IPS DF 6.9 (cell line): ENCODE results near the gene SPRYD3.
A peak's percentile ranks its signal among the peaks of the same experiment; 100 is the strongest.

Experiments
- DNase-seq: peaks from one replicate; pipeline ENCODE4 v3.0.0-alpha.2; 2013; ENCODE audit warnings: low read depth, low spot score
- H3K27ac ChIP-seq: one replicate; pipeline ENCODE4 v1.5.1; 2013; ENCODE audit warnings: low read length, control low read depth
- H3K27me3 ChIP-seq: 2 replicates; pipeline ENCODE4 v1.6.1; 2013; ENCODE audit warnings: mild to moderate bottlenecking, low read length; ENCODE audit not compliant: control insufficient read depth, insufficient read depth
- H3K36me3 ChIP-seq: 2 replicates; pipeline ENCODE4 v1.6.1; 2013; ENCODE audit warnings: low read length; ENCODE audit not compliant: control insufficient read depth, insufficient read depth
- H3K4me1 ChIP-seq: 2 replicates; pipeline ENCODE4 v1.6.1; 2013; ENCODE audit warnings: low read length; ENCODE audit not compliant: control insufficient read depth, insufficient read depth
- H3K4me3 ChIP-seq: 2 replicates; pipeline ENCODE4 v1.5.1; 2013; ENCODE audit warnings: mild to moderate bottlenecking, low read length
- H3K9me3 ChIP-seq: 2 replicates; pipeline ENCODE4 v1.6.1; 2013; ENCODE audit warnings: low read length, inconsistent platforms; ENCODE audit not compliant: control insufficient read depth, insufficient read depth
- WGBS: extraction: QIAGEN DNeasy Blood & Tissue Kit; methylation state at CpG from one replicate; pipeline ENCODE4 v1.1.7; 2013; ENCODE audit warnings: mixed read lengths, missing lambda C conversion rate; ENCODE audit not compliant: insufficient read length, insufficient coverage; 5-methylcytosine and 5-hydroxymethylcytosine counted together

SPRYD3 gene

GRCh38 chr12:53053218-53054111, 25.7 kb downstream of the SPRYD3 start:
- DNase-seq: no peak
- Histone ChIP-seq H3K4me1 (peaks cover 20% of the 10 kb centered on the region), H3K9me3 (no peaks in the 10 kb centered on the region), H3K27me3 (no peaks in the 10 kb centered on the region), H3K4me3 (peak overlapping the region; percentile 68; the same call in 1 of the 2 replicates), H3K27ac (no peak overlapping the region), H3K36me3 (no peaks in the 10 kb centered on the region)
- WGBS: no CpG with 5 or more reads among the region's 16 CpGs

DNA sequence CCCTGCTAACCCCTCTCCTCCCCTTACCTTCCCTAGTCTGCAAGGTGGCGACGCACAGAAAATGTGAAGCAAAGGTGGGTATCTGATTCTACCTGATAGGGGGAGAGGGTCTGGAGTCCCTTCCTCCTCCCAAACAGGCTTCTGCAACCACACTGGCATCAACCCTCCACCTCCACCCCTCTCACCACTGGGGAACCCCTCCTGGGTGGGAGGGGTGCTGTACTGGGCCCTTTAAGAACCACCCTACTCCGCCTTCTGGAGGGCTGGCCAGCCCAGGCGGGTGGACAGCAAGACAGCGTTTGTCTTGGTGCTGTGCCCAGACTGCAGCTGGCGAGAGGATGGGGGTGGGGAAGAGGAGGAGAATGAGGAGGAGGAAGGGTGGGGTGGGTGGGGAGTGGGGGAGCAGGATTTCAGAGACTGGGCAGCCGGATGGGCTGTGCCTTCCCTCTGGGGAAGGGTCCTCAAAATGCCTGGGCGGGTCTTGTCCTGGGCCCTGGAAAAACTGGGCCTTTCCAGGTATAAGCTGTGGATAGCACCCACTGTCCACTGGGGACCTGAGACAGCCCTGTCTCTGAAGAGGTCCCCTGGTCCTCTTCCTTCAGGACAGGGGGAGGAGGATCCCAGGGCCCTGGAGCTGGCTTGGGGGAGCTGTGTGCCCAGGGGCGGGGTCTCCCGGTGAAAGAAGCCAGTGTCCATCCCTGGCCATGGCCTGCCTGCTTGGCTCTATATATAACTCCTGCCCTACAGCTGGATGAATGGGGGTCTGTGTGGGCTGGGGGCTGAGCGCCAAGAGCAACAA, 26.6 kb downstream of the SPRYD3 start:
- no peaks in the 10 kb centered on the region for H3K9me3 ChIP-seq
- H3K27me3 ChIP-seq: no peaks in the 10 kb centered on the region
- H3K36me3 ChIP-seq: no peaks in the 10 kb centered on the region
- H3K4me3 ChIP-seq: no peak overlapping the region
- H3K4me1 ChIP-seq: peaks cover 26% of the 10 kb centered on the region
- H3K27ac ChIP-seq: no peak overlapping the region
- DNase-seq: no peak
- WGBS: no CpG with 5 or more reads among the region's 11 CpGs

DNA sequence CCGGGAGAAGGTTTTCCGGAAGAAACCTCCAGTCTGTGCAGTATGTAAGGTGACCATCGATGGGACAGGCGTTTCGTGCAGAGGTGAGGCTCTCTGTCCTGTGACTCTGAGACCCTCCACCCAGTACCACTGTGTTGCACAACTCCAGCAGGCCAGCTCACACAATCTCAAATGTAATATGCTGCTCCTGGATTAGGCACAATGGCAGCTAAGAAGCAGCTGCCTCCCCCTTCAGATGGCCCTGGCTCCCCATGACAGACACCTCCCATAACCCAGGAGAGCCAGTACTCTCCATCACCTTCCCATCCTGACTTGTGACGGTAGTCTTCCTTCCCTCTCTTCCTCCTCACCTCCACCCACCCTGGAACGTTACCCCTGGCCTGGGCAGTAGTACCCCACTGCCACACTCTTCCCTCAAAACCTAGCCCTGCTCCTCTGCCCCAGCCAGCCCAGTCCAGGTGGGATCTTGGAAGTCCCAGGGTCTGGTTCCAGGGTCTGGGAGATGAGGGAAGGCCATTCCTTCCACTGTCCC, 27.2 kb downstream of the SPRYD3 start:
- H3K27ac ChIP-seq: no peak overlapping the region
- DNase-seq: no peak
- H3K9me3 ChIP-seq: no peaks in the 10 kb centered on the region
- no peak overlapping the region for H3K4me3 ChIP-seq
- H3K27me3 ChIP-seq: no peaks in the 10 kb centered on the region
- H3K36me3 ChIP-seq: no peaks in the 10 kb centered on the region
- no CpG with 5 or more reads among the region's 7 CpGs for WGBS
- peaks cover 26% of the 10 kb centered on the region for H3K4me1 ChIP-seq

GRCh38 chr12:53051058-53051880, 27.9 kb downstream of the SPRYD3 start:
- Histone ChIP-seq H3K9me3 (no peaks in the 10 kb centered on the region), H3K4me1 (peaks cover 29% of the 10 kb centered on the region), H3K27ac (no peak overlapping the region), H3K36me3 (no peaks in the 10 kb centered on the region), H3K27me3 (no peaks in the 10 kb centered on the region), H3K4me3 (no peak overlapping the region)
- no peak for DNase-seq
- WGBS: no CpG with 5 or more reads among the region's 11 CpGs

- Histone ChIP-seq H3K36me3 (no peaks in the 10 kb centered on the region), H3K27ac (no peak overlapping the region), H3K4me3 (no peak overlapping the region), H3K27me3 (no peaks in the 10 kb centered on the region; the same call in 1 of the 2 replicates), H3K9me3 (no peaks in the 10 kb centered on the region), H3K4me1 (peaks cover 31% of the 10 kb centered on the region)
- DNase-seq: no peak
- WGBS: no CpG with 5 or more reads among the region's 2 CpGs
These were observed 28.6 kb downstream of the SPRYD3 start for GRCh38 chr12:53050426-53051057.

DNA sequence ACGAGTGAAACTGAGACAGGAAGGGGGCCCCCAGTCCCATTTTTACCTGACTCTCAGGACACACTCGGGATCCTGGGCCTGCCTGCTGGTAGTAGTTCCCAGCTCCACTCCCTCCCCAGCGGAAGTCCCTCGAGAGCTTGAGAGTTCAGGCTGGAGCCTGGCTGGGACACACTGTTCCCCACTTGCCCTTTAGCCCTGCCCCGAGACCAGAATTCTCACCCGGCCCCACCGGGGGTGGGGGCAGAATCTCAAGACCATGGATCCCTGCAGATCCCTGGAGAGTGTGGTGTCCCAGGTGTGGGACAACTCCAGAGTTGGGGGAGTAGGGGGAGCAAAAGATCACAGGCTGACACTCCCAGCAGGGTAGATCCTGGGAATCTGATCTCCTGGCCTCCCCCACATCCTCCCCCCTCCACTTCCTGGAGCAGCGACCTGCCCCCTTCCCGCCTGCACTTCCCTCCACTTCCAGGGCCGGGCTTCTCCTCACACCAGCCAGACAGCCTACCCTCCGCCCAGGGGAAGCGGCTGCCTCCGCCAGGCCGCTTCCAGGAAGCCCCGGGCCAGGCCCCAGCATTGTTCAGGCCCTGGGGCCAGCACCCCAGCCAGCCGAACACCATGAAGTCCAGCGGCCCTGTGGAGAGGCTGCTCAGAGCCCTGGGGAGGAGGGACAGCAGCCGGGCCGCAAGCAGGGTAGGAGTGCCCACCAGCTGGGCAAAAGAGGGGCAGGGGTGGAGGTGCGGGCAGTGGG, 29.4 kb downstream of the SPRYD3 start, which contains the start of gene TNS2:
TSS of gene TNS2 (plus strand) at position 495 of the 748 bp plus-strand sequence. CDS start at position 616, 121 bp downstream.
- H3K27ac ChIP-seq: no peak within 1 kb of the TSS
- DNase-seq: no peak
- H3K27me3 ChIP-seq: peaks cover 2% of the 10 kb centered on the region; the same call in 1 of the 2 replicates
- H3K36me3 ChIP-seq: no peaks in the 10 kb centered on the region
- H3K4me1 ChIP-seq: peaks cover 31% of the 10 kb centered on the region
- H3K4me3 ChIP-seq: no peak within 1 kb of the TSS
- H3K9me3 ChIP-seq: no peaks in the 10 kb centered on the region
- WGBS: no CpG with 5 or more reads among the region's 20 CpGs

DNA sequence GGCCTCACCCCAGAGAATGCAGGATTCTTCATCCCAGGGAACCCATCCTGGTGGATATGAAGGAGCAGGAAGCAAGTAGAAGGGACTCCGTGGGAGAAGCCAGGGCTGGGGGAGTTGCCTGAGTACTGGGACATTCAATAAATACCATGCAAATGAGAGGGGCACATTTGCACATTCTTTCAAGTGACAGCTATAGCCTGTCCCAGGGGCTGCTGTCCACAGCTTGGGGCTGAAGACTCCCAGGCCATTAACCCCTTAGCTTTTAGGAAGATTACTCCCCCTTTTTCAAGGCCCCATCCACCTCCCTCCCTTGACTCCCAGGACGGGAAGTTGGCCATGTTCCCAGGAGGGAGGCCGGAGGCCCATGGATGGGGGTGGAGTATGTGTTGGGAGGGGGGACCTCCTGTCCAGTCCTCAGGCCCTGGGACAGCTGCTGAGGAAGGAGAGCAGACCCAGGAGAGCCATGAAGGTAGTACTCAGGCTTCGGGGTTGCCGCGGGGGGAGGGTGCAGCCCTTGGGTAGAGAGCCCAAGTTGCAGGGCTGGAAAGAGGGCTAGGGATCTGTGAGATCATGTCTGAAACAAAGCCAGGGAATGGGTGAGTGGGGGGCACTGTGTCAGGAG, 30.3 kb downstream of the SPRYD3 start:
- peaks cover 31% of the 10 kb centered on the region for H3K4me1 ChIP-seq
- DNase-seq: no peak
- H3K9me3 ChIP-seq: no peaks in the 10 kb centered on the region
- no peak overlapping the region for H3K4me3 ChIP-seq
- no peak overlapping the region for H3K27ac ChIP-seq
- no CpG with 5 or more reads among the region's 6 CpGs for WGBS
- no peaks in the 10 kb centered on the region for H3K36me3 ChIP-seq
- peaks cover 2% of the 10 kb centered on the region; the same call in 1 of the 2 replicates for H3K27me3 ChIP-seq

- no peak overlapping the region for H3K4me3 ChIP-seq
- DNase-seq: no peak
- H3K27ac ChIP-seq: no peak overlapping the region
- WGBS: no CpG with 5 or more reads among the region's 10 CpGs
- H3K9me3 ChIP-seq: no peaks in the 10 kb centered on the region
- peaks cover 2% of the 10 kb centered on the region; the same call in 1 of the 2 replicates for H3K27me3 ChIP-seq
- H3K4me1 ChIP-seq: peaks cover 29% of the 10 kb centered on the region
- H3K36me3 ChIP-seq: no peaks in the 10 kb centered on the region
These were observed 31.0 kb downstream of the SPRYD3 start for GRCh38 chr12:53048033-53048779.
